ENCODE measurements around the gene MOGAT2.
"Not testable (repeated sequence)": the region's sequence is repeated elsewhere in the genome, so short reads cannot be mapped to it uniquely, and the experiment has no call there.

Gene MOGAT2

DNA sequence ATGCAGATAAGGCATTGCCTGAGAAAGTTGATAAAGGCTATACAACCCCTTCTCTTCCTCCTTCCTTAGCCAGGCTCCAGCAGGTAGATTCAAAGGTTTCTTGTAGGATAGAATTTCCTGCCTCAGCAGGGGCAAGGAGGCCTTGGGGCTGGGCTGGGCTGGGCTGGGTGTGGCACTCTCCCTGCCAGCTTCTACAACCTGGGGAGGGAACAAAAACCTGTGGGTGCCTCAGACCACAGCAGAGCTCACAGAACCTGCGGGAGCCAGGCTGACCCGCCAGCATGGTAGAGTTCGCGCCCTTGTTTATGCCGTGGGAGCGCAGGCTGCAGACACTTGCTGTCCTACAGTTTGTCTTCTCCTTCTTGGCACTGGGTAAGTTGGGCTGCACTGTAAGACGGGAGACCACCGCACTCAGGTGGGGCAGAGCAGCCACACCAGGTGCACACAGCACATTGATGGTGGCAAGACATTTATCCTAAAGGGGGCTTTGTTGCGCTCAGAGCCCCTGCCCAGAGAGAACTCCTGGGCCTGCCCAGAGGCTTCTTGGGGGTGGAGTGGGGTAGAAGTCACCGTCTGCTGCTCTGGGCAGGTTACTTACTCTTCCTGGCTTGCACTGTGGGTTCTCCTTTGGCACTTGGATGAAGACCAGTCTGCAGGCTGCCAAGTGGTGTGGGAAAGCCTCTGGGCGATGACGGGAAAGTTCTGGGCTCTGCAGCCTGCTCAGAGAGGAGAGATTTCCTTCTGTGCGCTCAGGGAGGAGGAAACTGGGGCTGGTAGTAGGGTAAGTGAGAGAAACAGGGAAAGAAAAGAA is at the start of gene MOGAT2:
MOGAT2 (plus strand) TSS at position 231 of the 811 bp plus-strand sequence; CDS start at position 282, 51 bp downstream.
- no peak for DNase-seq

DNA sequence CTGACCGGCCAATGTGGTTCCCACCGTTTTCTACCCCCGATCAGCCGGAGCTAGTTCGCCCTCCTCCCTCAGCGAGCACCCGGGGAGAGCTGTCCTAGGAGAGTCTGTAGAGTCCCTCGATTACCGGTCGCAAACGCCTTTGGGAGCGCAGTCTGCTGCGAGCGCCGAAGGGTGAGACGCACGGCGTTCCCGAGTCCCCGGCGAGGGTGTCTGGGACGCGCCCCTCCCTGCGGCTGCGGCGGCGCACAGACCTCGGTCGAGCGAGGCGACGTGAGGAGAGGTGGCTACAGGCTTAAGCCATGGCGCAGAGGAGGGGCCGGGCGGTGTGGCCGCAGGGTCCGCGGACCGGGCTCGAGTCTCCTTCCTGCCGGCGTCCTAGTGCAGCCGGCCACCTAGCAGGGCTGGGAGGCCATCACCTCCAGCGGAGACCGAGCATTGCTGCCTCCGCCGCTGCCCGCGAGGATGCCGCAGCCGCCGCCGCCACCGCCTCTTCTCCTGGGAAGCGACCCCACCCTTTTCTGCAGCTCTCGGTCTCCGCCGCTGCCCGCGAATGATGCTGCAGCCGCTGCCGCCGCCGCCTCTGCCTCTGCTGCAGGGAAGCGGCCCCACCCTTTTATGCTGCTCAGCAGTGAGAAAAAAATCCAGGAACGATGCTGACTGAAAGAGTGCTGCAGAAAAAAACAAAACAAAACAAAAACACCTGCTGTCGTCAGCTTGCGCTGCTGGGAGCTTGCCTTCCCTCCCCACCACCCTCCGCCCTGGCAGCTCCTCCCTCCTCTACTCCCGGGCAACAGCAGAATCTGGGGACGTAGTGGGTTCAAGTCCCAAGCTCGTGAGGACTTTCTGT is 49.0 kb upstream of the MOGAT2 start, which contains the start of gene MAP6:
MAP6 (minus strand) TSS at position 588 of the 847 bp plus-strand sequence. CDS start 669 bp downstream, outside the sequence.
- DNase-seq, result no peak

DNA sequence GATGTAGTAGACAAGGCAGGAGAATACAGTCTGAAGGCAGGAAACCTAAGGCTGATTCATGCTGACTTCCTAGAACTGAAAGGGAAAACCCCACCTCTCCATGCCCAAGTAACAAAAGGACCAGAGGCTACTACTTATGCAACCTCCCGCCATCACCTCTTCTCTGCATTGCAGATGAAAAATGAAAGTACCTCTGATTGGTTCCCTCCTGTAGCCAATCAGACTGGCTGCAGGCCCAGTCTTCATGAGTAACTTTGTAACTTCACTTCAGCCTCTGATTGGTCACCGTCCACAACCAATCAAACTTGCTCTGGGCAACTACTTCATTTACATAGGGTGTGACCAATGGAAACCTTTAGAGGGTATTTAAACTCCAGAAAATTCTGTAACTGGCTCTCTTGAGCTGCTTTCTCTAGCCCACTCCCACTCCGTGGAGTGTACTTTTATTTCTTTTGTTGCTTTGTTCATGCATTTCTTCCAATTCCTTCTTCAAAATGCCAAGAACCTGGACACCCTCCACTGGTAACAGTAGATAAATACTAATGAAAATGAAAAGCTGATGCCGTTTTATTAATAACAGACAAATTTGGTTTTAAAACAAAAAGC is 43.6 kb upstream of the MOGAT2 start:
- DNase-seq, result no peak

DNA sequence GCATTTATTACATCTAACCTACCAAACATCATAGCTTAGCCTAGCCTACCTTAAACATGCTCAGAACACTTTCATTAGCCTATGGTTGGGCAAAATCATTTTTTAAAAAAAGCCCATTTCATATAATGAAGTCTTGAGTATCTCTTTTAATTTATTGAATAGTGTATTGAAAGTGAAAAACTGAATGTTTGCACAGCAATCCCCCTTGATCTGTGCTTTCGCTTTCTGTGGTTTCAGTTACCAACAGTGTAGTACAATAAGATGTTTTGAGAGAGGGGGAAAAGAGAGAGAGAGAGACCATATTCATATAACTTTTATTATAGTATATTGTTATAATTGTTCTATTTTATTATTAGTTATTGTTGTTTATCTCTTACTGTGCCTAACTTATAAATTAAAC is 40.4 kb upstream of the MOGAT2 start:
- DNase-seq, result no peak

DNA sequence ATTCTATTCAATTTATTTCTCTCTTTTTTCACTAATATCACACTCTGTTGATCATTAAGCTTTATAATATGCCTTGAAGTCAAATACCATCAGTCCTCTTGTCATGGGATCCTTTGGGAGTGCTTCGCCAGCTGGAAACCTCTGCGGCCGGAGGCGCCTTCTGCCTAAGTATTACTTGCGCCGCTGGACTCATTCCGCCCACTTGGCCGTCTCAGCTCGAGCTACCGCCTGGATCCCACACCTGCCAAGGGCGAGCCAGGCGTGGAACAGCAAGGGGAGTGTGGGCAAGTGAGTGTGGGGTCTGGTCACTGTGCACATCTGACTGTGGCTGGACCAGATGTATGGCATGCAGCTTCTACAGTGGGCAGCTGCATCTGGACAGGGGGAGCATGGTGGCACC is 39.7 kb upstream of the MOGAT2 start:
- no peak for DNase-seq

DNA sequence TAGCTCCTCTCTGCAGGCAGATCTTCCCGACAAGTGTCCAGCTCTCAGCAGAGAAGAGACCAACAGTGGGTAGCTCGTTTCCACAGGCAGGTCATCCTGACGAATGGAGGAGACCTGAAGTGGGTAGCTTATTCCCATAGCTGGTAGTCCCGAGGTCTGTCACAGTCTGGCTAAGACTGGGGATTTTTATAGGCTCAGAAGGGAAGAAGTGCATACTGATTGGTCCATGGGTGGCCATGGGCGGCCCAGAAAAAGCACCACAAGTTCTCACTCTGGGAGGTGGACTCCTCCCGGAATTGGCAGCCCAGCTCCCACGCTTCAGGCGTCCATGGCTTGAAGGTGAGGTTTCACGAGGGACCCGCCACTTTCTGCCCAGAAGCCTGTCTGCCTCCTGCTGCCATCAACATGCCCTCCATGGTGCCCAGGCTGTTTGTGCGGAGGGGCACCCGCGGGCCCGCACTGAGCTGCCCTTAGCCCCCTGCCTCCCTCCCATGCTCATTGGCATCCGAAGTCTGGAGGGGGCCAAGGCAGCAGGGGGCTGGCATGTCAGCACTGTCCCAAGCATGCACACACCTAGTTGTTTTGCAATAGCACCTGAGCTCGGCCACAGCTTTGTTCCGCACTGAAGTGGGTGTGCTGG is 38.9 kb upstream of the MOGAT2 start:
- DNase-seq, result no peak

DNA sequence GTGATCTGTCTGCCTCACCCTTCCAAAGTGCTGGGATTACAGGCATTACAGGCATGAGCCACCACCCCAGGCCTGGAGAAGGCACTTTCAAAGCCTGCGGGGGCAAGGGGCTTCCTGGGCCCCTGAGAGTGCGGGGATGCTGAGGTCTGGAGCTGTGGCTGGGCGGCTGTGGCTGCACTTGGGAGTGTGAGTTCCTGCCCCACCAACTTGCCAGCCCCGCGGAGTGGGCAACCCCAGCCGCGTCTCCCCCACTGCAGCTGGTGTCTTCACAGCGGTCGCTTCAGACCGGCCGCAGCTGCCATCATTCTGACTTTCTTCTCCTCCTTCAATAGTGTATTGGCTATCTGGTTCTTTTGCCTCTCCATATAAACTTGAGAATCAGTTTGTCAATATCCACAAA is 38.1 kb upstream of the MOGAT2 start:
- no peak for DNase-seq

DNA sequence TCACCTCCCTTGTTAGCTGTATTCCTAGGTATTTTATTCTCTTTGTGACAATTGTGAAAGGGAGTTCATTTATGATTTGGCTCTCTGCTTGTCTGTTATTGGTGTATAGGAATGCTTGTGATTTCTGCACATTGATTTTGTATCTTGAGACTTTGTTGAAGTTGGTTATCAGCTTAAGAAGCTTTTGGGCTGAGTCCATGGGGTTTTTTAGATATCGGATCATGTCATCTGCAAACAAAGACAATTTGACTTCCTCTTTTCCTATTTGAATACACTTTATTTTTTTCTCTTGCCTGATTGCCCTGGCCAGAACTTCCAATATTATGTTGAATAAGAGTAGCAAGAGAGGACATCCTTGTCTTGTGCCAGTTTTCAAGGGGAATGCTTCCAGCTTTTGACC is 33.8 kb upstream of the MOGAT2 start:
- not testable (repeated sequence) for DNase-seq

DNA sequence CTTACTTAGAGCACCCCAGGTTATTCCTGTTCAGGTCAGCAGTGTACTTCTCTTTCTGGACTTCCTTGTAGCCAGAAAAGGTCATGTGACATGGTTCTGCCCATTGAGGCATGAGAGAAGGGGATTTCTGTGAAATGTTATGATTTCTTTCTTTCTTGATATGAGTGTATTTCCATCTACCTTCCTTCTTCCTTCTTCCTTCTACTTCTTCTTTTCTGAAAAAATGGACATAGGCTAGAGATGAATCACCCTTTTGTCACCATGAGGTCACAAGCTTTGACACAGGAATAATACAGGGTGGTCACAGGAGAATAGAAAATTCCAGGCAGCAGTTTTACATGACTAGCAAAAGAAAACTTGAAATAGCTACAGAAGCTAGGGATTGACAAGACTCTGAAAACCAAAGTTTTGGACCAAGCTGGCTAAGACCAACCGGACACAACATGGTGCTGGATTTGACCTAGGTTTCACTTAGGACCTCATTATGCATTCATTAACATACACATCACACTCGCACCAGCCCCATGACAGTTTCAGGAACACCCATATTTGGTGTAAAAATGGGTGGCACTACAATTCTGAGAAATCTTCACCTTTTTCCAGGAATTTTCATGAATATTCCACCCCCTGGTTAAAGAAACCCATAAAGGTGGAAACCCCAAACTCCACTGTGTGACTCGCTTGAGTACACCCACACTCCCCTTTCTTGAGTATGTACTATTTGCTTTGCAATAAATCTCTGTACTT is 27.6 kb upstream of the MOGAT2 start:
- no peak for DNase-seq

DNA sequence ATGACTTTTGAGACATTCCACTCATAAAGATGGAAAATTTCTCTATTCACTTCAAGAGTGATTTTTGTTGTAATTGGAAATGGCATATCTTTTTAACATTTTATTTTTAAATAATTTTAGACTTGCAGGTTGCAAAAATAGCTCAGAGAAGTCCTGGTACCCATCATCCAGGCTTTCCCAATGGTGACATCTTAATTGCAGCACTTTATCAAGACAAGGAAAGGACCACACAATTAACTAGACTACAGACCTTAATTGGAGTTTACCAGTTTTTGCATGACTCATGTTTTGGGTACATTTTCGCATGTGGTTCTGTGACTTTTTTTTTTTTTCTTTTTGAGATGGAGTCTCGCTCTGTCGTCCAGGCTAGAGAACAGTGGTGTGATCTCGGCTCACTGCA is 25.8 kb upstream of the MOGAT2 start:
- no peak for DNase-seq

DNA sequence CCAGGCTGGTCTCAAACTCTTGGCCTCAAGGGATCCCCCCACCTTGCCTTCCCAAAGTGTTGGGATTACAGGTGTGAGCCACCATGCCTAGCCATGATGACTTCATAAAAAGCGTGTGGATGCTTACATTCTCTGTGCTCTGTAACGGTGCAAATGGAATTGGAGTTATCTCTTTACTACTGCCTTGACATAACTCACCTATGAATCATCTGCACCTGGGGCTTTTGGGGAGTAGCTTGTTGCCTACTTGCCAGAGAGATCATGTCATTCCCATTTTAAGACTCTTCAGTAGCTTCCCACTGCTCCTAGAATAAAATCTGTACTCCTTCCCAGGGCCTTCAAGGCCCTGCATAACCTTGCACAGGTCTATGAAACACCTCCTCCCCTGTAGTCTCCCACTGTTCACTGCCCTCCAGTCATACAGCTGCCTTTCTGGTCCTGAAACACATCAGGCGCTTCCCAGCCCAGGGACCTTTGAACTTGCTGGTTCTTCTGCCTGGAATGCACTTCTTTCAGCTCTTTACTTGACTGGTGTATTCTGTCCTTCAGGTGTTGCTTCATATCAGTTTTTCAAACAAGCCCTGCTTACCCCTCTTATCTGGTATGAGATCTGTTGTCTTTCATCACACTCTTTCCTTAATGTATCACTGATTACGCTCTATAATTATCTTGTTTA is 19.6 kb upstream of the MOGAT2 start:
- DNase-seq, result no peak

DNA sequence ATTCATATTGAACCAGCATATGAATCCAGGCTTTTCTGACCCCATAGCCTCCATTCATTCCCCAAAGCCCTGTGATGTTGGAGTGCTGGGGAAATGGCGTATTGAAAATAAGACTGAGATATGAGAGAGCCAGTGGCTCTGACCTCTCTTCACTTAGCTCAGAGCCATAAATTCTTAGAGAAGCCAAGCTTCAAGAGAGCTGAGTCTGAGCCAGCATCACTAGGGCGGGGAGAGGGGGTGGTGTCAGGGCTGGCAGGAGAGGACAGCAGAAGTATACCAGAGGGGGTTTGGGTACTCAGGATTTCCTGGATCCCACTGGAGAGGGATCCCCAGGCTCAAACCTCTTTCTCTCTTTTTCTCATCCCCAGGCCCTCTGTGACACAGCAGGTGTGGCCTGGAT is 16.7 kb upstream of the MOGAT2 start:
- DNase-seq, result no peak

DNA sequence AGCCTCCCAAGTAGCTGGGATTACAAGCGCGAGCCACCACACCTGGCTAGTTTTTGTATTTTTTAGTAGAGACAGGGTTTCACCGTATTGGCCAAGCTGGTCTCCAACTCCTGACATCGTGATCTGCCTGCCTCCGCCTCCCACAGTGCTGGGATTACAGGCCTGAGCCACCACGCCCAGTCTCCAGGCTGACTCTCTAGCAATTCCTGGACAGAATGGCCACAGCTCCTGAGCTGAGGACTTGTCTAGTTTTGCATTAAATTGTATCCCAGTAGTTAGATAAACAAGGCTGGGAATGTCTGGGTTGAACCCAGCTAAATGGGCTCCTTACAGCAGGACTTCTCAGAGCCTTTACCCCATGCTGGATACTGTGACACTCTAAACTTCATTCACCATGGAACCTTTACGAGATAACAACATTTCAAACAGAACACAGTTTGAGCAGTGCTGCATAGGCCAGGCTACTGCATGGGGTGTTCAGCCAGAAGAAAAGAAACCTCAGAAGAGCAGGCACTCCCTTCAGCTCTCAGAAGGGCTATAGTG is 13.9 kb upstream of the MOGAT2 start:
- no peak for DNase-seq

DNA sequence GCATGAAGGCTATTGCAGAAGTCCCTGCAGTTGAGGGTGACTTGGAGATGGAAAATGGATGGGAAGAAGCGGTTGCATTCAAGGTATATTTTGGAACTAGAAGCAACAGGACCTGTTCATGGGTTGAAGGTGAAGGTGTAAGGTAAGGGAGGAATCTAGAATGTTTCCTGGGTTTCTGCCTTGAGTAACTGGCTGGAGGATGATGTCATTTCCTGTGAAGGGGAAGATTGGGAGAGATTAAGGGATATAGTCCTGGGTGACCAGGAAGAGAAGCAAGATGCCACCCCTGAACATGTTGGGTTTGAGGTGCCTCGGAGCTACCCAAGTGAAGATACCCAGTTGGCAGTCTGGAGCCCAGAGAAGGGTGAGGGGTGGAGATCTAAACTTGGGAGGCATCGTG is 12.1 kb upstream of the MOGAT2 start:
- DNase-seq, result no peak

DNA sequence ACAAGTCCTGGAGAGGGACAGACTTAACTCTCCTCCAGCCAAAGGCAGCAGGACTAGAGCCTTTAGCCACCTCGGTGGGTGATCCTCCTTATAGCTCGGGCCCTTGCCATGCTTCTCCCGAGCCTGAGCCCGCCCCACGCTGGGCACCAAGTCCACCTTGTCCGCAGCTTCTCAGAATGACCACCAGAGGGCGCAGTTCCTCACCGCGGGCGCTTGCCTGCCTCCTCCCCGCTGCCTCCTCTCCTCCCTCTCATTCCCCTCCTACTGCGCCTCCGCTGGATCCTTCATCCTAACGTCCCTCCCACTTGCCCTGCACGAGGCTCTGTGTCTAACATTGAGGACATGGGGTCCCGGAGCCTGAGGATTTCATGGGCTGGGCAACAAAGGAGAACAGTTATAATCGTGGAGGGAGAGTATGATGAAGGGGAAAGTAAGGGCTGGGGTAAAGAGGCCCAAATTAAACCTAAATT is 11.3 kb upstream of the MOGAT2 start:
- DNase-seq, result peak; percentile 56

DNA sequence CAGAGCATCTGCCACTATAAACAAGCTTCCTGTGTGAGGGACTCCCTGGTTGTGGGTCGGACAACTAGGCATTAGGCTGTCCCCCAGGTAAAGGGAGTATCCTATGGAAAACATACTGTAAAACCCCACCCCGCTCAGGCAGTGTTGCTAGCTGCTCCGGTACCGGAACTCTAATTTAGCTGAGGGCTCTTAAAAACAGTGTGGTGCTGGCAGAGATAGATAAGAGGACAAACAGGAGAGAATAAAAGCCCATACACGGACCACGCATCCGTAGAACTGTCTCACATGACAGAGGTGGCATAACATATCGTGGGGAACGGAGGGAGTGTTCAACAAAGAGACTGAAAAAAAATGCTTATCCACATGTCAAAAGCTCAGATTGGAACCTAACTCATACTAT is 3.4 kb upstream of the MOGAT2 start:
- no peak for DNase-seq

DNA sequence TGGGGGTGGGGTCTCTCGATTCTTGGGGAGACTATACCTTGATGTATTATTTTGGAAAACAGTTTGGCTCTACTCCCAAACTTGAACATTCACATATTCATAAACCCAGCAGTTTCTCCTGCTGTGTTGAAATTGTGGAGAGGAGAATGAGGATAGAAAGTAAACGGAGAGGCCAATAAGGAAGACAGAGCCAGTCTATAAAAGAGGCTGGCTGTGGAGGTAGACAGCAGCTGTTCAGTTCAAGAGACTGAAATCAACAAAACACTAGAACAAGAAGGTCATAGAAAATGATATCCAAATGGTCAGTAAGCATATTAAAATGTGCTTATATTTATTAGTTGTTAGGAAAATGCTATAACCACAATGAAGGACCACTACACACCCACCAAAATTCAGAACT is 1.9 kb upstream of the MOGAT2 start:
- DNase-seq, result no peak

DNA sequence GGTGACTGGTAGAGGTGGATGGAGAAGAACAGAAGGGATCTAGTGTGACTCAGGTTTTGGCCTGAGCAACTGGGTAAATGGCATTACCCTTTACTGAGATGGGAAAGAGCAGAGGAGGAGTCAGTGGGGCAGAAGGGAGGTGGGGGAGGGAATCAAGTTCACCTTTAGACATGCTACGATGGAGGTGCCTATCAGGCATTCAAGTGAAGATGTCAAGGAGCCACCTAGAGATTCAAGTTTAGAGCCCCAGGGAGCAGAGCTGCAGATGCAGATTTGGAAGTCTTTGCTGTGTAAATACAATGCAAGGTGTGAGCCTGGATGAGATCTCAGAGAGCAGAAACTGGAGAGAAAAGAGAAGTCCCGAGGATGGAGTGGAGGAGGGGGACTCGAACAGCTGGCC is 979 bp upstream of the MOGAT2 start:
- DNase-seq, result no peak

DNA sequence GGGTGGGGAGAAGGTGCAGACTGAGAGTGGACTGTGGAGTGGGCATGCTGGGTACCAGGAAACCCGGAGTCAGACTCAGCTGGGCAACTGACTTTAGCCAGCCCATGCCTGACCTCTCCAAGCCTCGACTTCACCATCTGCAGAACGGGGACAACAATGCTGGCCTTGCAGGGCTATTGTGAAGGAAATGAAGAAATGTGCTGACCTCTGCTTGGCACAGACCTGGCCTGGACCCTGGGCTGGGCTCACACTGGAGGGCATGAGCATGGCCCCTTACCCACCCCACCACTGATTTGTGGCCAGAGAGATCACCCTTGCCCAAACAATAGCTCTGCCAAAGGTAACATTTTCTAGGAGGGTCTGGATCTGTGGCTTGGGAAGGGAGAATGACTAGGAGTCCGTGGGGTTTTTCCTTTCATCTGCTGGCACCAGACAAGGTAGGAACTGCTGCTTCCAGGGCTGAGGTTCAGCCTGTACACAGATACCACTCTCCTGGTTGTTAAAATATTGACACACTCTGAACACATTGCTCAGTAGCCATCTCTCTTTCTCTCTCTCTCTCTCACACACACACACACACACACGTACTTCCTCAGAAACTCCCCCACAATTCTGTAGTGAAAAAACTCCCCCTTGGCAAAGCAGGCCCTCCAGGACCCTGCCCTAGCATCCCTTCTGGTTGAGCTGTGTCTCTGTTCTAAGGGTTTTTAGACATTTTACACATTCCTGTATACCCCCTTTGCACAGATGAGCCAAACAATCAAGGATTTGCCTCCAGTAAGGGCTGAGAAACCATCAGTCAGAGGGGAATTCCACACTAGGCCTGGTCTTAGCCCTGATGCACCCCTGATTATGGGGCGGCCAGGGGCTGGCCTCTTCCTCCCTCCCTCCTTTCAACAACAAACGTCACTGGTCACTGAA is 1.0 kb downstream of the MOGAT2 start:
- no peak for DNase-seq

Measured in stimulated activated CD4-positive, alpha-beta T cell treated with anti-CD3 and anti-CD28 coated beads, Interleukin-12 subunit alpha, Interleukin-12 subunit beta, amount 100 ng/mL, for 4 hours (primary cell).